Left colon (tissue), 2 donors: Measurements from ENCODE around the gene PMFBP1. TPM values are rescaled to one million over a fixed set of nuclear protein-coding genes. Genes with fewer than 3 reads are reported as not detected.

Experiments used
- ATAC-seq: fragments of 200-7000 bp; cut with Tn5 transposase; one replicate; pipeline ENCODE4 v1.9.1; 2020; ENCODE audit warnings: mild to moderate bottlenecking, moderate library complexity
- DNase-seq, 2 donors: peaks; one replicate each; pipeline ENCODE4 v3.0.0-alpha.2; 2020
- intact Hi-C, 2 donors: fragments of 100-400 bp; cut with DNase I in 1 of 2; cut with micrococcal nuclease in 1 of 2; formaldehyde crosslinking; loops; one replicate each; pipeline versions ENCODE4 v1.11.2 to v1.14.0; 2022; cut with DNase I, micrococcal nuclease
- total RNA-seq, 2 donors: library from RNA; stranded (reverse); fragmentation: NEBNext Ultra II Directional; extraction: Animal tissue kit (Norgen Biotek cat#: 25700); gene quantifications; one replicate each; pipeline ENCODE4 v1.2.1, GENCODE V29; 2021
- donor health status: DM: no; HTN: no; CAD: no.
- donor health status: DM: yes; HTN: yes; CAD: no.

Gene PMFBP1
- total RNA-seq, 2 donors from 2014 or later = 6.4 to 7.4 TPM

- no peak for ATAC-seq
- intact Hi-C loops = no loop called here
- no peak for DNase-seq
These were observed 18.0 kb upstream of the PMFBP1 start for GRCh38 chr16:72189865-72190371.

GRCh38 chr16:72188541-72188940 is 16.6 kb upstream of the PMFBP1 start:
- intact Hi-C loops = no loop called here
- ATAC-seq (no peak), DNase-seq (no peak)

- no peak for ATAC-seq
- intact Hi-C loops = no loop called here
- DNase-seq = no peak
These were observed 15.6 kb upstream of the PMFBP1 start for GRCh38 chr16:72187551-72187950.

GRCh38 chr16:72182976-72183375 is 11.0 kb upstream of the PMFBP1 start:
- peak; percentile 34 for ATAC-seq
- DNase-seq = no peak
- intact Hi-C loops = no loop called here

GRCh38 chr16:72179204-72179970 is 7.4 kb upstream of the PMFBP1 start:
- ATAC-seq (peak; percentile 93), DNase-seq (no peak)
- intact Hi-C loops = no loop called here

GRCh38 chr16:72174726-72175125 is 2.8 kb upstream of the PMFBP1 start:
- ATAC-seq = no peak
- intact Hi-C loops = no loop called here
- no peak for DNase-seq

GRCh38 chr16:72173997-72174396 is 2.0 kb upstream of the PMFBP1 start:
- DNase-seq (no peak), ATAC-seq (no peak)
- intact Hi-C loops = no loop called here

- intact Hi-C loops = no loop called here
- DNase-seq = no peak
- no peak for ATAC-seq
These were observed 719 bp downstream of the PMFBP1 start for GRCh38 chr16:72171236-72171635.

- DNase-seq (no peak), ATAC-seq (peak; percentile 95)
- intact Hi-C loops = no loop called here
These were observed 2.2 kb downstream of the PMFBP1 start for GRCh38 chr16:72169708-72170107.

- DNase-seq (no peak), ATAC-seq (no peak)
- intact Hi-C loops = no loop called here
These were observed 3.6 kb downstream of the PMFBP1 start for GRCh38 chr16:72168365-72168764.

- ATAC-seq (no peak), DNase-seq (no peak)
- intact Hi-C loops = no loop called here
These were observed 4.9 kb downstream of the PMFBP1 start for GRCh38 chr16:72166954-72167561.

- intact Hi-C loops = no loop called here
- DNase-seq (no peak), ATAC-seq (no peak)
These were observed 5.8 kb downstream of the PMFBP1 start for GRCh38 chr16:72166151-72166550.

GRCh38 chr16:72164691-72165090 is 7.3 kb downstream of the PMFBP1 start:
- no peak for ATAC-seq

GRCh38 chr16:72162105-72162692 is 9.8 kb downstream of the PMFBP1 start:
- ATAC-seq = peak; percentile 62
- no peak for DNase-seq

More at GRCh38 chr16:72164691-72165090, 7.3 kb downstream of the PMFBP1 start:
- intact Hi-C loops = no loop called here
- no peak for DNase-seq

GRCh38 chr16:72159801-72160200 is 12.2 kb downstream of the PMFBP1 start:
- ATAC-seq (no peak), DNase-seq (no peak)
- intact Hi-C loops = no loop called here

More at GRCh38 chr16:72162105-72162692, 9.8 kb downstream of the PMFBP1 start:
- intact Hi-C loops = no loop called here

- DNase-seq (no peak), ATAC-seq (no peak)
- intact Hi-C loops = no loop called here
These were observed 12.6 kb downstream of the PMFBP1 start for GRCh38 chr16:72159386-72159785.

GRCh38 chr16:72149676-72150464 is 22.1 kb downstream of the PMFBP1 start:
- intact Hi-C loops = no loop called here
- ATAC-seq (no peak), DNase-seq (no peak)

- ATAC-seq (no peak), DNase-seq (no peak)
- intact Hi-C loops = no loop called here
These were observed 29.5 kb downstream of the PMFBP1 start for GRCh38 chr16:72142476-72142875.

- no peak for DNase-seq
- ATAC-seq = no peak
- intact Hi-C loops = no loop called here
These were observed 32.0 kb downstream of the PMFBP1 start for GRCh38 chr16:72139908-72140307.
